Ascending aorta (tissue), 2 donors: ENCODE measurements around the gene CDK5RAP1. TPM values are rescaled to one million over a fixed set of nuclear protein-coding genes. Genes with fewer than 3 reads are reported as not detected.
A peak's percentile ranks its signal among the peaks of the same experiment; 100 is the strongest.

Experiments used
- DNase-seq, 2 donors: peaks; one replicate each; pipeline ENCODE4 v3.0.0-alpha.2; 2019; ENCODE audit warnings: low spot score in 2 of 2
- H3K27ac ChIP-seq, 2 donors: fragments of 200-600 bp; sonication (generic); one replicate each; pipeline ENCODE4 v1.5.1; 2016 to 2017; ENCODE audit warnings: mild to moderate bottlenecking in 1 of 2
- H3K27me3 ChIP-seq: fragments of 200-600 bp; sonication (generic); one replicate; pipeline ENCODE4 v1.5.1; 2017
- H3K36me3 ChIP-seq, 2 donors: fragments of 200-600 bp; sonication (generic); one replicate each; pipeline ENCODE4 v1.5.1; 2016
- H3K4me1 ChIP-seq, 2 donors: fragments of 200-600 bp; sonication (generic); one replicate each; pipeline ENCODE4 v1.5.1; 2016 to 2017; ENCODE audit warnings: mild to moderate bottlenecking in 1 of 2
- H3K4me3 ChIP-seq, 2 donors: fragments of 200-600 bp; sonication (generic); one replicate each; pipeline ENCODE4 v1.5.1; 2016 to 2017; ENCODE audit warnings: mild to moderate bottlenecking in 1 of 2
- H3K9me3 ChIP-seq, 2 donors: fragments of 200-600 bp; sonication (generic); one replicate each; pipeline ENCODE4 v1.5.1; 2016
- CTCF ChIP-seq, 3 experiments: fragments of 200-600 bp in 2 of 3; fragments of 450-650 bp in 1 of 3; sonication (generic) in 2 of 3; IDR thresholded peaks; one replicate each; pipeline ENCODE4 v1.5.1; 2016 to 2019; ENCODE audit warnings: antibody characterized with exemption in 3 of 3, mild to moderate bottlenecking in 1 of 3, moderate library complexity in 1 of 3
- intact Hi-C: fragments of 100-400 bp; cut with DNase I; formaldehyde crosslinking; loops from one replicate; pipeline ENCODE4 v1.15.1; 2023
- total RNA-seq: library from RNA; depleted of rRNA; stranded (reverse); fragments of >200 nt; gene quantifications from one replicate; pipeline ENCODE4 v1.1.0, GENCODE V29; 2016

CDK5RAP1 gene, protein sequence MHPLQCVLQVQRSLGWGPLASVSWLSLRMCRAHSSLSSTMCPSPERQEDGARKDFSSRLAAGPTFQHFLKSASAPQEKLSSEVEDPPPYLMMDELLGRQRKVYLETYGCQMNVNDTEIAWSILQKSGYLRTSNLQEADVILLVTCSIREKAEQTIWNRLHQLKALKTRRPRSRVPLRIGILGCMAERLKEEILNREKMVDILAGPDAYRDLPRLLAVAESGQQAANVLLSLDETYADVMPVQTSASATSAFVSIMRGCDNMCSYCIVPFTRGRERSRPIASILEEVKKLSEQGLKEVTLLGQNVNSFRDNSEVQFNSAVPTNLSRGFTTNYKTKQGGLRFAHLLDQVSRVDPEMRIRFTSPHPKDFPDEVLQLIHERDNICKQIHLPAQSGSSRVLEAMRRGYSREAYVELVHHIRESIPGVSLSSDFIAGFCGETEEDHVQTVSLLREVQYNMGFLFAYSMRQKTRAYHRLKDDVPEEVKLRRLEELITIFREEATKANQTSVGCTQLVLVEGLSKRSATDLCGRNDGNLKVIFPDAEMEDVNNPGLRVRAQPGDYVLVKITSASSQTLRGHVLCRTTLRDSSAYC
- total RNA-seq: 42.8 TPM

- peaks cover 2 to 5% of the 10 kb centered on the region in 2 donors for H3K36me3 ChIP-seq
- no peaks in the 10 kb centered on the region for H3K9me3 ChIP-seq
- DNase-seq: peak; percentile 46 to 93
- TF ChIP-seq CTCF (IDR thresholded peaks at IDR 0.05): no peak
- no peaks in the 10 kb centered on the region for H3K27me3 ChIP-seq
- H3K4me3 ChIP-seq: peak within 1 kb of the TSS; percentile 76 to 94
- H3K27ac ChIP-seq: peak within 1 kb of the TSS; percentile 56 to 61
- H3K4me1 ChIP-seq: peaks cover 6 to 17% of the 10 kb centered on the region in 2 donors
- intact Hi-C loops: loop anchor here (5.0 kb wide), 2 partner anchors 41 to 86 kb away; partner anchors contain the start of gene SNTA1
Measured at GRCh38 chr20:33401184-33401920, at the start of gene CDK5RAP1. Gene CDK5RAP1, minus strand, starts transcription at chr20:33401519. Its CDS starts 4,455 bp downstream, at chr20:33397064.

DNA sequence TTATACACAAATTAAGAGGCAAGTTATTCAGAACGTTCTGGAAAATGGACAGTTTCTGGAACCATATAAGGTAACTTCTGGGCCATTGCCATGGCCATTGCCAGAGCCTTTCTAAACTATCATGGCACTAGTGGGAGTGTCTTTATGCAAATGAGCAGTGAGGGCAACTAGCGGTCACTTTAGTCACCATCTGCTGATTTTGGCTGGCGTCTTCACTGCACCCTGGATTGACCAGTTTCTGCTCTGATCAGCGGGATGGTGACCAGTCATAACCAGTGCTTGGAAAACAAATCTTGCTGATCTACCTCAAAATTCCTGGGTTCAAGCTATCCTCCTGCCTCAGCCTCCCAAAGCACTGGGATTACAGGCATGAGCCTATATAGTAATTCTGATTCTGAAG is 49.5 kb upstream of the CDK5RAP1 start:
- DNase-seq: no peak
- intact Hi-C loops: loop anchor here (5.0 kb wide), 1 partner anchor 34 kb away; no protein-coding TSS in a partner anchor
- no peak overlapping the region for H3K4me3 ChIP-seq
- H3K27ac ChIP-seq: no peak overlapping the region
- no peaks in the 10 kb centered on the region for H3K4me1 ChIP-seq
- TF ChIP-seq CTCF (IDR thresholded peaks at IDR 0.05): no peak
- no peaks in the 10 kb centered on the region for H3K27me3 ChIP-seq
- H3K9me3 ChIP-seq: no peaks in the 10 kb centered on the region
- no peaks in the 10 kb centered on the region for H3K36me3 ChIP-seq

GRCh38 chr20:33445881-33446625 is 44.7 kb upstream of the CDK5RAP1 start:
- intact Hi-C loops: loop anchor here (10.0 kb wide), 1 partner anchor 669 kb away; the partner anchor contains the start of gene EIF2S2
- Histone ChIP-seq H3K27ac (no peak overlapping the region), H3K4me3 (no peak overlapping the region), H3K27me3 (no peaks in the 10 kb centered on the region), H3K4me1 (peaks cover 9 to 17% of the 10 kb centered on the region in 2 donors), H3K36me3 (no peaks in the 10 kb centered on the region), H3K9me3 (no peaks in the 10 kb centered on the region)
- no peak for TF ChIP-seq CTCF (IDR thresholded peaks at IDR 0.05)
- DNase-seq: no peak

GRCh38 chr20:33444797-33445560 is 43.7 kb upstream of the CDK5RAP1 start:
- H3K27ac ChIP-seq: peak overlapping the region; percentile 85 to 91
- H3K9me3 ChIP-seq: no peaks in the 10 kb centered on the region
- intact Hi-C loops: loop anchor here (5.0 to 10.0 kb wide), 4 partner anchors 42 to 670 kb away; partner anchors contain the start of genes ACTL10, CDK5RAP1 and EIF2S2
- peak; percentile 12 to 50 (median 25) for TF ChIP-seq CTCF (IDR thresholded peaks at IDR 0.05)
- H3K27me3 ChIP-seq: no peaks in the 10 kb centered on the region
- peak overlapping the region in 1 of 2 donors; percentile 85 for H3K4me3 ChIP-seq
- peaks cover 9 to 23% of the 10 kb centered on the region in 2 donors for H3K4me1 ChIP-seq
- no peak for DNase-seq
- H3K36me3 ChIP-seq: no peaks in the 10 kb centered on the region
